GM21381 (cell line): ENCODE results near the gene PSMD11.
"Not testable (repeated sequence)": the region's sequence is repeated elsewhere in the genome, so short reads cannot be mapped to it uniquely, and the experiment has no call there.

ENCODE experiments used
- ATAC-seq: cut with Tn5 transposase; IDR thresholded peaks from one replicate; pipeline ENCODE4 v1.9.1; 2021; ENCODE audit warnings: mild to moderate bottlenecking, moderate library complexity; ENCODE audit not compliant: unreplicated experiment

Gene PSMD11

DNA sequence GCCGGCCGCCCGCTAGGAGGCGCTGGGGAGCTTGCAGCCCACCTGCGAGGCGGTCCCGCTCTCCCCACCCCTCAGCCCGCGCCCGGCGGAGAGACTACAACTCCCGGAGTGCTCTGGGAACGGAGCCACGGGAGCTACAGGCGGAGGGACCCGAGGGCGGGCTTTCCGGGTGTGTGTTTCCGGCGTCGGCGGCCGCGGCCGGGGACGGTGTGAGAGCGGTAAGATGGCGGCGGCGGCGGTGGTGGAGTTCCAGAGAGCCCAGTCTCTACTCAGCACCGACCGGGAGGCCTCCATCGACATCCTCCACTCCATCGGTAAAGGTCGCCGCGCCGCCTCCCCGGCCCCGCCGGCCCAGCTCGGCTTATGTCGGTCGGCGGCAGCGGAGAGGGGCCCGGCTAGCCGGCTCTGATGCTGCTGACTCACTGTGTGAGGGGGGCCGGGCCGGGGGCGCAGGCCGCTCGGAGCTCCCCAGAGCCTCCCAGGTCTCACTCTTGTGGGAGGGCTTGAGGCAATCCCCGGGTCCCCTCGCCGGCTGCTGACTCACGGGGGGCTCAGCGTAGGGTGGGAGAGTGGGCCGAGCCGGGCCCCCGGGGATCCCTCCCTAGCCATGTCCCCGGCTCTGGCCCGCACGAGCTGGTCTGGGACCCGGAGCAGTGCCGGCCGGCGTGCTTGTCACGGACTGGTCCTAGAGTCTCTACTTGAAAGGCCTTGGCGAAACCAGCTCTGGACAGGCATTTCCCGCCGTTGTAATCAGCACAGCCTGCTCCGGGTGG, at the start of gene PSMD11:
PSMD11 (plus strand) TSS at position 210 of the 773 bp plus-strand sequence; CDS start at position 224, 14 bp downstream.
- peak; percentile 94 for ATAC-seq

DNA sequence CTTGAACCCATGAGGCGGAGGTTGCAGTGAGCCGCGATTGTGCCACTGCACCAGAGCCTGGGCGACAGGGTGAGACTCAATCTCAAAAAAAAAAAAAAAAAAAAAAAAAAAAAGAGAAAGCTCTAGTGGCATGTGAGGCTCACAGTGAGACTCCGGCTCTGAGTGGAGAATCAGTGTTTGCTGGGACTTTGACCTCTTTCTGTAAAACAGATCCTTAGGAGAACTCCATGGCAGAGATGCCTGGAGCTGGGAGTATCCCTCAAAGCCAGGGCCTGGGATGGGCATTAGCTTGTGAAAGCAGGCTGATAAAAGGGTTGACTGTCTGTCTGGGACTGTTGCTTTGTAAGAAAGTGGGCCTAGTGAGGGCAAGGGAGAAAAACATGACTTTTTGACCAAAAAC, 48.0 kb upstream of the PSMD11 start:
- ATAC-seq = no peak

DNA sequence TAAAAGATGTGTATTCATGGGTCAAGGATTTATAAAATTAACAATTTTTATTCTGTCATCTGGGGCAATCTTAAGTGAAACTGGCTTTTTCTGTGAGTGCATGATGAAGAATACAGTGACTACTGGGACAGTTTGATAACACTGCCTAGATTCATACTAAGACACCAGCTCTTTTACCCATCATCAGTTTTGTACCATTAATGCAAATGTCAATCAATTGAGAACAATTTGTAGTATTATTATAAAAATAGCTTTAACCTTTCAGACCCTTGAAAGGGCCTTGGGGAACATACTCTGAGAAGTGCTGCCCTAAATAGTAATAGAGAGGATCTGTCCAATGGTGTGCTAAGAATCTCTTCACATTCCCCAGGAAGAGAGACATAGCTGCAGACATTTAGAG, 45.4 kb upstream of the PSMD11 start:
- no peak for ATAC-seq

DNA sequence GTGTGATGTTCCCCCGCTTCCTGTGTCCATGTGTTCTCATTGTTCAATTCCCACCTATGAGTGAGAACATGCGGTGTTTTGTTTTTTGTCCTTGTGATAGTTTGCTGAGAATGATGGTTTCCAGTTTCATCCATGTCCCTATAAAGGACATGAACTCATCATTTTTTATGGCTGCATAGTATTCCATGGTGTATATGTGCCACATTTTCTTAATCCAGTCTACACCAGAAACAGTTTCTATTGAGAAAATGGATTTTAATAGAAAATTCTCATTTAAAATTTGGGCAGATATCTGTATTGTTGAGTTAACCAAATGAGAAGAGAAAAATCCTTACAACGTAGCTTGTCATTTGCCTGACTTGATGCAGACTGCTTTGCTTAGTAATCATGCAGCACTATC, 34.2 kb upstream of the PSMD11 start:
- not testable (repeated sequence) for ATAC-seq

DNA sequence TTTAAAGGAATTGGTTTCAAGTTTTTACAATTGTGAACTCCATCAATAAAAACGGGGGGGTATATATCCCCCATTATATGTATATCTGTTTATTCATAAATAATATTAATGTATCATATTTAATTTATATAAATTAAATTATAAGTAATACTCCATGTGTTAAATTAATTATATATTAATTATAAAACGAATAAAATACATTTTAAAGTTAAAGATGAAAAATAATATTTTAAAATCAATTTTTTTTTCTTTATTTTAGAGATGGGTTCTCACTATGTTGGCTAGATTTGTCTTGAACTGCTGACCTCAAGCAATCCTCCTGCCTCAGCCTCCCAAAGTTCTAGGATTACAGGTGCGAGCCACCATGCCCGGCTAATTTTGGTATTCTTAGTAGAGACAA, 17.4 kb upstream of the PSMD11 start:
- ATAC-seq = no peak

DNA sequence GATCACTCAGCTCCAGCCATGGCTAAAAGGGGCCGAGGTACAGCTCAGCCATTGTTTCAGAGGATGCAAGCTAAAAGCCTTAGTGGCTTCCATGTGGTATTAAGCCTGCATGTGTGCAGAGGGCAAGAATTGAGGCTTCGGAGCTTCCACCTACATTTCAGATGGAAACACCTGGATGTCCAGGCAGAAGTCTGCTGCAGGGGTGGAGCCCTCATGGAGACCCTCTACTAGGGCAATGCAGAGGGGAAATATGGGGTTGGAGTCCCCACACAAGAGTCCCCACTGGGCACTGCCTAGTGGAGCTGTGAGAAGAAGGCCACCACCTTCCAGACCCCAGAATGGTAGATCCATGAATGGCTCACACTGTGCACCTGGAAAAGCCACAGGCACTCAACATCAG, 14.7 kb upstream of the PSMD11 start:
- no peak for ATAC-seq

DNA sequence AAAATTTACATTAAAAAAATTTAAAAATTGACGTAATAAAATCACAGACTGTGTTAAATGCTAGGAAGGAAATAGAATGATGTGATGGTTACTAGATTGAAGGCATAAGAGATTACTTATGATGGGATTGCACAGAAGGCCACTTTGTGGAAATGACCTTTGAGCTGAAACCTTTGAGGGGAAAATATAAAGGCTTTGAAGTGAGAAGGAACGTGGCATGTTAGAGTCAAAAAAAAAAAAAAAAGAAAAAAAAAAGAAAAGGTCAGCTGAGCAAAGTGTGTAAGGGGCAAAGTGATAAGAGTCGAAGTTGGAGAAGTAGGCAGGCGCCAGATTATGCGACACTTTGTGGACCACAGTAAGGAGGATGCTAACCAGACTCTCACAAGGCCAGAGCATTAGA, 3.6 kb upstream of the PSMD11 start:
- ATAC-seq = no peak

DNA sequence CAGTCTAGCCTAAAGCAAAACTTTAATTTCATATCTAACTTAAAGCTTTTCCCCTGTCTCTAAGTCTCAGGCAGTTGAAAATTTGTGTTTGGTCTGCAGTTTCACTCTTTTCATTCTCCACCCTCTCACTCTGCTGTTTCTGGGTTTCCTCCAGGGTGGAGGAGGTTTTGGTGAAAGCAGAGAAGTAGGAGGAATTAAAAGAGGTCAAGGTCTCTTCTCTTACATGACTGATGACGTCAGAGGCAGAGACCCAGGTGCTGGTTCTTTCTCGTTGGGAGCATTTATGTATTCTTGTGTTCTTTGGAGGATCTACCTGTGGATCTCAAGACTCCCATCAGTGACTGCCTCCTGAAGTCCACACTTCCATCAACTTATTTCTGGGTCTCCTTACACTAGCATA, 2.4 kb upstream of the PSMD11 start:
- no peak for ATAC-seq

DNA sequence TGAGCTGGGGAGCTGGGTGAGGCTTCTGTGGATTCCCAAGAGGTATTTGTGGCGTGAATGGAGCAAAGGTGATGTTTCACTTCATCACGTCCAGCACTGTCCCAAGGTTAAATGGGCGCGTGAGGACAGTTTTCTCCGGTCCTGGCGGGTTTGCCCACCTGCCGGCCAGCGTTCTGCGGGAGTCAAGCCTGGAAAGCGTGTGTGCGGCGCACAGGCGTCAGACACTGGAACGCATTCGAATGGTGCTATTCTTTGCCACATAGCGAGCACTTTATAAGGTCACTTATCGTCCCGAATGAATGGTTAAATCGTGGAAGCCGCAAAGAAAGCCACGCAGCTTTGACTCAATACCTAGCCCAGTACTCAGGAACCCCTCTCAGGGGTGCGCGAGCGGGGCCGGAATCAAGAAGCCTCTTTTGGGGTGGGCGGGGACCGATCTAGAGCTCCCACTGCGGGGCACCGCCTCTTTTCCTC, 446 bp upstream of the PSMD11 start:
- ATAC-seq = no peak

DNA sequence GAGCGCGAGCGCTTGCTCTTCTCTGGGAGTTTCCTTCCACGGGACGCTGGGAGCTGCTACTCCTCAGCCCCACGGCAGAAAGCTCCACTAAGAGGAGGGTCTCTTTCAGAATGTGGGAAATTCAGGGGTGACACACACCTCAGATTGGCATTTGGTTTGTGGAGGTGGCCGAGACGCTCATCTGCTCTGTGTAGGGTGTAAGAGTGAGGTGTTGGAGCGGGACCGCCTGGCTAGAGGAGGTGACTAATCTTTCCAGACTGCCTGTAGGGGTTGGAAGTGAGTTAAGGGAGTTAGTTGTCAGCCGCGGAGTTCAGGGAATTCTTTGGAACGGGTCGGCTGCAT, 735 bp downstream of the PSMD11 start:
- ATAC-seq = no peak

DNA sequence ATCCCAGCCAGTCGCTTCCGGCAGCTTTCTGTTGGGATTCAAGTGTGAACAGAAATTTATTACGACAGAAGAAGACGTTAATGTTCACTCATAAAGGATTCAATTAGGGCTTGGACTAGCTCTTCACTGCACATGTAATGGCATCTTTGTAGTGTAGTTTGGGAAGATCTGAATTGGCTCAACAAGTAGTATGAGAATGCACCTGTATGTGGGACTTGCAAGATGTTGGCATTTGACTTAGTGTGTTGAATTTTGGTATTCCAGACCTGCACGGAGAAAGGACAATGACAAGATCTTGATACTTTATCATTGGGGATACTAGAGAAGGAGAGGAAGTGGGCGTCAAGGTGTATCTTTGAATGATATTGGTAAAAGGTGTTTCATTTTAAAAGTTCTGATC, 1.2 kb downstream of the PSMD11 start:
- no peak for ATAC-seq

DNA sequence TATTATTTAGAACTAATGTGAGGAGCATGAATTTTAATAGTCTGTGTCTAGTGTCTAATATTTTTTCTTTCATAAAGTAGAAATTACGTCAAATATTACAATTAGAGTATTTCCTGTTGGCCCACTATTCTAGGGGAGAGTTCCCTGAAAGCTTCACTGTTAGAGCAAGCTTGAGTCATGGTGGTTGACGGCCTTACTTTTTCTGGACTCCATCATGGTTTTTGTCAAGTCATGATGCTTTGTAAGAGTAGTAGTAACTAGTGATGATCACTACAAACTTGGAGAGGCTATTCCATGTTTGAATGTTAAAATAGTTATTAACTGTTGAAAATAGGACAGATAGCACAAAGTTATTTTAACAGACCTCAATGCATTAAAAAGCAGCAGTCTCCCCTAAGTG, 1.7 kb downstream of the PSMD11 start:
- ATAC-seq = no peak

DNA sequence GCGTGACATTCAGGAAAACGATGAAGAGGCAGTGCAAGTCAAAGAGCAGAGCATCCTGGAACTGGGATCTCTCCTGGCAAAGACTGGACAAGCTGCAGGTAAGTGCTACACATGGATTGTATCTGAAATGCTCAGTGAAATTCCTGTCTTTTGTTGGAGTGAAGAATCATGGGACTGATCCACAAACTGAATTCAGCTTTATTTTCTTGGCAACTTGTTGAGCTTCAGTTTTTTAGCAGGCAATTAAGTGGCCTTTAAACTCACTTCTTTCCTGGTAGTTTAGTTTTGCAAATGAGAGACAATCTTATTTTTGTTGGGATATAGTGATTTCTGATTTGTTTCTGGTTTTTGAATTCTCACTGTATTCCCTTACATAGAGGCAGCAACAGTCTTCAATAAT, 2.6 kb downstream of the PSMD11 start:
- ATAC-seq = no peak

DNA sequence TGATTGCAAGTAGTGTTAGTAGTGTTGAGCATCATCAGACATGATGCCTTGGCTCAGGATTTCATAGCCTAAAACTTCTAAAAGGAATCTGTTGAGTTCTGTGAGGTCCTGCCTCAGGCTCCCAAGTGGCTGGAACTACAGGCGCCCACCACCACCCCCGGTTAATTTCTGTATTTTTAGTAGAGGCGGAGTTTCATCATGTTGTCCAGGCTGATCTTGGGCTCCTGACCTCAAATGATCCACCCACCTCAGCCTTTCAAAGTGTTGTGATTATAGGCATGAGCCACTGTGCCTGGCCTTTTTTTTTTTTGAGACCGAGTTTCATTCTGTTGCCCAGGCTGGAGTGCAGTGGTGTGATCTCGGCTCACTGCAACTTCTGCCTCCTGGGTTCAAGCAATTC, 5.7 kb downstream of the PSMD11 start:
- ATAC-seq = no peak

DNA sequence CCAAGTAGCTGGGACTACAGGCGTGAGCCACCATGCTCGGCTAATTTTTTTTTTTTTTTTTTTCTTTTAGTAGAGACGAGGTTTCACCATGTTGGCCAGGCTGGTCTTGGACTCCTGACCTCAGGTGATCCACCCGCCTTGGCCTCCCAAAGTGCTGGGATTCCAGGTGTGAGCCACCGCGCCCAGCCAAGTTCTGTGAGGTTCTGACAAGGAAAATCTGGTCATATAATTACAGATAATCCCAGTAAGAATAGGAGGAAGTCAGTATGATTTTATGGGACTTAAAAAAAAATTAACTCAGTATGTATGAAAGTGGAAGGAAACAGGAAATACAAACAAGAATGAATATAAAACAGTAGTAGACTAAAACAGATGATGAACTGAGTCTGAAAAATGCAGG, 6.1 kb downstream of the PSMD11 start:
- not testable (repeated sequence) for ATAC-seq

DNA sequence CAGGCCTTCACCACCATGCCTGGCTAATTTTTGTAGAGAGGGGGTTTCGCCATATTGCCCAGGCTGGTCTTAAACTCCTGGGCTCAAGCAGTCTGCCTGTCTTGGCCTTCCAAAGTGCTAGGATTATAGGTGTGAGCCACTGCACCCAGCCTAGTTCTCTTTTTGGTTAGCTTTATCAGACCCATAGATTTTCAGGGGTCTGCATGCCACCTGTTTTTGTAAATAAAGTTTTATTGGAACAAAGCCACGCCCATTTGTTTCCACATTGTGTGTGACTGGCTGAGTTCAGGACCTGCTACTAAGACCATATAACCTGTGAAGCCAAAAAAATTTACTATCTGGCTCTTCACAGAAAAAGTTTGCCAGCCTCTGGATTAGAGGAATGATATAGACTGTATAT, 7.6 kb downstream of the PSMD11 start:
- no peak for ATAC-seq

DNA sequence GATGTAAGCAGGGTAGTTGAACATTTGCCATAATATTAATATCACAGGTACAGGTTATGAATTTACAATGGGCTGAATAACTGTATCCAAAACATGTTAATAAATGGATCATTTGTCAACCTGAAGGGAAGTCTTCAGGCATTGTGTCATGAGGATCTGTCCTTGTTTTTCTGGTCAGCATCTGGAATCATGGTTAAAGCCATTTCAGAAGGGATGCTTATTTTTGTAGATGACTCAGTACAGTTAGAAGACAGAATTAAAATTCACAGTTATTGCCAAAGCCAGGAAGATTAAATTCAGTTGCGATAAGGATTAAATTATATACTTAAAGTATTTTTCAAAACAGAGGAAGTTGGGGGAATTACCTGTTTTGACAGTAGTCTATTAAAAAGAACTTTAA, 8.0 kb downstream of the PSMD11 start:
- ATAC-seq = no peak

DNA sequence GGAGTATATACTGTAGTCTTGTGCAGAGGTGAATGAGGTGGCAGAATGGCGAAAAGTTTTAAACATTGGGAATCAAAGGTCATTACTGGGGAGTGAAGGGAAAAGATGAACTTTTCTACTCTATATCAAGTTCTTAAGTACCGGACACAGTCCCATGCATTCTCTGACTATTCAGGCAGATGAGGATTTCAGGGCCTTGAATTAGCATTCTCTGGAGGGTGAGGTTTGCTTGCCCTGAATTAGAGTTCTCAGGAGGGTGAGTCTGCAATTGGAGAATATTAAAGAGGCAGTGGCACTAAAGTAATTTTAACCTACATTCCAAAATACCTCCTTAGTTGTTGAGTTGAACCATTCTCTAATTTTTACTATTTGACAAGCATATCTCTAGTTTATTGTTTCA, 9.1 kb downstream of the PSMD11 start:
- ATAC-seq = no peak

DNA sequence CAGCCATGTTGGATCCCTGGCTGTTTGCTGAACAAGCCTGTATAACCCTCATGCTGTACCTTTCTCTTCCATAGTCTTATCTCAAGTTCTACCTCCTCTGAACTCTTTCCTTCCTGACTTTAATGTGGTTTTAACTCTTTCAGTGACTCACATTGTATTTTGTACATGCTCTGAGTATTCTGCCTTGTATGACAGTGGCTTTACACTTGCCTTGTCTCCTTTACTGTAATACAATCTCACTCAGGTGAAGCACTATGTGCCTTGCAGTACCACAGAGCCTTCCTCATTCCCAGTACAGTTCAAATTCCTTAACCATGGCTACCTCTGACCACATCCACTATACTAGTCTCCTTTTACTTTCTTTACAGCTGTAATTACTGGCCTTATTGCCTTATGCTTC, 14.1 kb downstream of the PSMD11 start:
- no peak for ATAC-seq

DNA sequence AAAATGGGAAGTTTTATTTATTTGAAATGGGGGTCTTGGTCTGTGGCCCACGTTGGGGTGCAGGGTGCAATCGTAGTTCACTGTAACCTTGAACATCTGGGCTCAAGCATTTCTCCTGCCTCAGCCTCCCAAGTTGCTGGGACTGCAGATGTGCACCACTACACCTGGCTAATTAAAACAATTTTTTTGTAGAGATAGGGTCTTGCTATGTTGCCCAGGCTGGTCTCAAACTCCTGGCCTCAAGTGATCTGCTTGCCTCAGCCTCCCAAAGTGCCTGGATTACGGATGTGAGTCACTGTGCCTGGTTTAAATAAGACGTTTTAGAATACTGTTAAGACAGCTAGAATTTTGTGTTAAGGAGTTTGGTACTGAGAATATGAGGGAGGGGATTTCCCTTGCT, 15.7 kb downstream of the PSMD11 start:
- ATAC-seq = no peak

DNA sequence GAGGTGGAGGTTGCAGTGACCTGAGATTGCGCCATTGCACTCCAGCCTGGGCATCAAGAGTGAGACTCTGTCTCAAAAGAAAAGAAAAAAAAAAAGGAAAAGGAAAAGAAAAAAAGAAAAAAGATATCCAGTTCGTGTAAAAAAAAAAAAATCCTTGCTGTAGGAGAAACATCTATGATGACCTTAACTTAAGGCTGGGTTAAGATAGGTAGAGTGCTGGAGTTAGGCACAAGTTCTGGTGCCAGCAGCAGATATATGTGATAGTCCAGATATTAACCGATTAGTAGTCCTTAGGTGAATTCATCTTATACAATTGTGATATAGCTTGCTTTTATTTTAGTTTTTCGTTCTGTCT, 17.2 kb downstream of the PSMD11 start:
- ATAC-seq = no peak

DNA sequence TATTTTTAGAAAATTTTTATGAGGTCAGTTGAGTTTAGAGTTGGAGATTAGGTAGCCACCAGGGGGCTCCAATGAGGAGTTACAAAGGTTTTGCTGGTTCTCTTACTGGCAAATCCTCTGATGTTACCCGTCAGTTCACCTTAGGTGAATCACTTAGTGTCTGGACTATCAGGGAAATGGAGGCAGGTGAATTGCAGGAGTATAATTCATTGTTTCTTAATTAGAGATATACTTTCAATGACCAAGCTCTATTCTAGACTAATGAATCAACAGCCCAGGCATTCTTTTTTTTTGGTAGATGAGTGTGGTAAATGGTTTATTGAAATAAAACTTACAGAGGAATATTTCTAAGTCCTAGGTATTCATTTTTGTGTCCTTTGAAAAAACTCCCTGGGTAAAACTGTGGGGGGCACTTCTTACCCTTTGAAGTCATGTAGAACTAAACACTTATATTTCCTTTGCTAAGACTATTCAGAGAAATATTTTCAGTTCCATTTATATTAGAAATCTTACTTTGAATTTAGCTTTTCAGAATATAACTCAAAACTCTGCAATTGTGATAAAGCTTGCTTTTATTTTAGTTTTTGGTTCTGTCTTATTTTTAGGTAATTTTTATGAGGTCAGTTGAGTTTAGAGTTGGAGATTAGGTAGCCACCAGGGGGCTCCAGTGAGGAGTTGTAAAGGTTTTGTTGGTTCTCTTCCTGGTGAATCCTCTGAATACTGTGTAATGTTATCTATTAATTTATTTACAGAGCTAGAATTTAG, 17.7 kb downstream of the PSMD11 start:
- no peak for ATAC-seq

DNA sequence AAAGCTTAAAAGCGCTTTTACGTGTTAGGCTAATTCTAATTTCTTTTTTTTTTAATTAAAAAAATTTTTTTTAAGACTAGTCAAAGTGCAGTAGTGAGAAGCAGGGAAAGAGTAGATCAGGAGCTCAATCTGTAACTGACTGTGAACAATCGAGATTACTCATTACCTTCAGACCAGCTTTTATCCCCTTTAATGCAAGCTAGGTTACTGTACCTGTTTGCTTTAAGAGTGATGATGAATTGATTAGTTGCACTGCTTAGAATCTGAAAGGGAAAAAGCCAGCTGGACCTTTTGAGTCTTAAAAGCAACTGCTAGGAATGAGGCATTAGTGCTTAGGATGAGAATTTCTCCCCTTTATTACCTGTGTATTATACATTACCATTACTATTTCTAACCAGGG, 19.0 kb downstream of the PSMD11 start:
- no peak for ATAC-seq
